Lung (tissue), 12 donors: ENCODE measurements around the gene GABBR1. TPM values are rescaled to one million over a fixed set of nuclear protein-coding genes. Genes with fewer than 3 reads are reported as not detected.
A peak's percentile ranks its signal among the peaks of the same experiment; 100 is the strongest.

Source experiments
- ATAC-seq: fragments of 200-7000 bp; cut with Tn5 transposase; one replicate; pipeline ENCODE4 v1.9.1; 2020; ENCODE audit warnings: moderate number of reproducible peaks; ENCODE audit not compliant: insufficient read depth, low FRiP score
- DNase-seq, 3 donors: peaks; one replicate each; pipeline ENCODE4 v3.0.0-alpha.2; 2013 to 2017
- H3K27ac ChIP-seq, 2 donors: one replicate each; pipeline ENCODE4 v1.5.1; 2013; ENCODE audit warnings: mild to moderate bottlenecking in 2 of 2, moderate library complexity in 2 of 2, control low read depth in 1 of 2, inconsistent platforms in 1 of 2, low read depth in 1 of 2, low read length in 1 of 2
- H3K27me3 ChIP-seq, 3 donors: one replicate each; pipeline ENCODE4 v1.5.1; 2013; ENCODE audit warnings: low read length in 2 of 3; ENCODE audit not compliant: control insufficient read depth in 3 of 3, insufficient read depth in 3 of 3
- H3K36me3 ChIP-seq, 4 donors: one replicate each; pipeline ENCODE4 v1.5.1; 2013; ENCODE audit warnings: low read length in 4 of 4, mild to moderate bottlenecking in 1 of 4, moderate library complexity in 1 of 4; ENCODE audit not compliant: control insufficient read depth in 4 of 4, insufficient read depth in 4 of 4
- H3K4me1 ChIP-seq, 5 donors: one replicate each; pipeline ENCODE4 v1.5.1; 2013; ENCODE audit warnings: low read length in 5 of 5, mild to moderate bottlenecking in 2 of 5, moderate library complexity in 1 of 5; ENCODE audit not compliant: control insufficient read depth in 5 of 5, insufficient read depth in 5 of 5
- H3K4me3 ChIP-seq: one replicate; pipeline ENCODE4 v1.5.1; 2013; ENCODE audit warnings: mild to moderate bottlenecking, control low read depth, moderate library complexity
- H3K9ac ChIP-seq, 2 donors: one replicate each; pipeline ENCODE4 v1.5.1; 2013; ENCODE audit warnings: low read length in 2 of 2, control low read depth in 1 of 2; ENCODE audit not compliant: insufficient read depth in 1 of 2
- H3K9me3 ChIP-seq, 4 donors: one replicate each; pipeline ENCODE4 v1.5.1; 2013; ENCODE audit warnings: low read length in 3 of 4, mild to moderate bottlenecking in 1 of 4, moderate library complexity in 1 of 4; ENCODE audit not compliant: control insufficient read depth in 4 of 4, insufficient read depth in 3 of 4
- WGBS, 2 donors: extraction: QIAGEN DNeasy Blood & Tissue Kit; methylation state at CpG; one replicate each; pipeline ENCODE4 v1.1.7; 2013; 5-methylcytosine and 5-hydroxymethylcytosine counted together
- polyA plus RNA-seq, 2 donors: library from polyadenylated mRNA; stranded (reverse); fragments of 200-250 nt; gene quantifications; one replicate each; pipeline ENCODE4 v1.2.1, GENCODE V29; 2013
- total RNA-seq, 2 donors: library from RNA; depleted of rRNA in 1 of 2; stranded (reverse); fragments of >200 nt in 1 of 2; gene quantifications; one replicate each; pipeline ENCODE4 v1.2.1, GENCODE V29; 2014 to 2021
- TF ChIP-seq, protein P1 (sequence below): IDR thresholded peaks from 2 replicates; pipeline ENCODE4 v1.5.1; 2012; ENCODE audit warnings: mild to moderate bottlenecking; ENCODE audit errors: control extremely low read depth, extremely low read depth
- donor health status: control.
- donor health status: control.
- donor health status: Bipolar disorder and iron deficiency.
- donor health status: healthy.
- donor health status: DM: yes; HTN: yes; CAD: no.

GABBR1 gene
- total and polyA plus RNA-seq, 4 donors, result 12.9 to 35.7 (median 25.0) TPM

DNA sequence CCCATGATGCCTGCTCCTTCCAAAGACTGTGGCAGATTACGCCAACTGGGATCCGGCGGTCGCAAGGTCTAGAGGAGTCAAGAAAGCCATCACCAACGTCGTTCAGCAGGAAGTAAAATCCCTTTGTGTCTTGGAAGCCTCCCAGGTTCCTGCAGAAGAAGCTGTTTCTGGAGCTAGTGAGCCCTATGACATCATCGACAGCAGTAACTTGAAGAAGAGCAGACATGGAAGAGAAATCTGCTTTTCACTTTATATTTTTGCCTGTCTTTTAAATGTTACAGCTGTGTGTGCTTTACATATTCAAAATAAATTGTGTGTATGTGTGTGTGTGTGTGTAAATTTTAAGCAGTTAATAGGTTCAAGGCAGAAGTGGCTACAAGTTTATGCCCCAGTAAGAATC is 55.4 kb downstream of the GABBR1 start:
- no peak overlapping the region for H3K9ac ChIP-seq
- DNase-seq (no peak), ATAC-seq (no peak)
- TF ChIP-seq, protein P1, sequence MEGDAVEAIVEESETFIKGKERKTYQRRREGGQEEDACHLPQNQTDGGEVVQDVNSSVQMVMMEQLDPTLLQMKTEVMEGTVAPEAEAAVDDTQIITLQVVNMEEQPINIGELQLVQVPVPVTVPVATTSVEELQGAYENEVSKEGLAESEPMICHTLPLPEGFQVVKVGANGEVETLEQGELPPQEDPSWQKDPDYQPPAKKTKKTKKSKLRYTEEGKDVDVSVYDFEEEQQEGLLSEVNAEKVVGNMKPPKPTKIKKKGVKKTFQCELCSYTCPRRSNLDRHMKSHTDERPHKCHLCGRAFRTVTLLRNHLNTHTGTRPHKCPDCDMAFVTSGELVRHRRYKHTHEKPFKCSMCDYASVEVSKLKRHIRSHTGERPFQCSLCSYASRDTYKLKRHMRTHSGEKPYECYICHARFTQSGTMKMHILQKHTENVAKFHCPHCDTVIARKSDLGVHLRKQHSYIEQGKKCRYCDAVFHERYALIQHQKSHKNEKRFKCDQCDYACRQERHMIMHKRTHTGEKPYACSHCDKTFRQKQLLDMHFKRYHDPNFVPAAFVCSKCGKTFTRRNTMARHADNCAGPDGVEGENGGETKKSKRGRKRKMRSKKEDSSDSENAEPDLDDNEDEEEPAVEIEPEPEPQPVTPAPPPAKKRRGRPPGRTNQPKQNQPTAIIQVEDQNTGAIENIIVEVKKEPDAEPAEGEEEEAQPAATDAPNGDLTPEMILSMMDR, result no peak
- no peaks in the 10 kb centered on the region for H3K4me1 ChIP-seq
- H3K27ac ChIP-seq, result no peak overlapping the region
- peaks cover 0 to 3% (median 0%) of the 10 kb centered on the region in 4 donors for H3K9me3 ChIP-seq
- WGBS, 2 donors, result 70 to 72% methylated on average over 7 of the region's 7 CpGs
- no peaks in the 10 kb centered on the region for H3K36me3 ChIP-seq
- H3K27me3 ChIP-seq, result peaks cover 0 to 6% (median 0%) of the 10 kb centered on the region in 3 donors
- no peak overlapping the region for H3K4me3 ChIP-seq

DNA sequence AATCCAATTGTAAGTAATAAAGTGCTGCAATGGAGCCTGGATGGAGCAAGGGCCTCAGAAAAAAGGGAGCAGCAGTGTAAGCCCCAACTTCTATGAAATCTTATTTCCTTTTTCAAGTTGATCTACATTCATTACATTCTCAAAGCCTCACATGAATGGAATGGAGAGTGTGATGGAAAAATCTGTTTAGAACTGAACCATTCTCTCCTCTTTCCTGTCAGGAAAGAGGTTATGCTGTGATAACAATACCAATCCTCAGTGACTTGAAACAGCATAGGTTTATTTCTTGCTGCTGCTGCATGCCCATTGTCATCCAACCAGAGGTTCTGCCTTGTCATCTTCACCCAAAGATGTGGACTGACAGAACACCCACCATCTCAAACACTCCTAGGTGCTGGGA is 56.9 kb downstream of the GABBR1 start:
- ATAC-seq, result no peak
- Histone ChIP-seq H3K4me1 (no peaks in the 10 kb centered on the region), H3K27me3 (peaks cover 0 to 6% (median 2%) of the 10 kb centered on the region in 3 donors), H3K27ac (no peak overlapping the region), H3K9me3 (peaks cover 0 to 3% (median 0%) of the 10 kb centered on the region in 4 donors), H3K9ac (no peak overlapping the region), H3K4me3 (no peak overlapping the region), H3K36me3 (no peaks in the 10 kb centered on the region)
- no peak for DNase-seq
- TF ChIP-seq, protein P1, result no peak

DNA sequence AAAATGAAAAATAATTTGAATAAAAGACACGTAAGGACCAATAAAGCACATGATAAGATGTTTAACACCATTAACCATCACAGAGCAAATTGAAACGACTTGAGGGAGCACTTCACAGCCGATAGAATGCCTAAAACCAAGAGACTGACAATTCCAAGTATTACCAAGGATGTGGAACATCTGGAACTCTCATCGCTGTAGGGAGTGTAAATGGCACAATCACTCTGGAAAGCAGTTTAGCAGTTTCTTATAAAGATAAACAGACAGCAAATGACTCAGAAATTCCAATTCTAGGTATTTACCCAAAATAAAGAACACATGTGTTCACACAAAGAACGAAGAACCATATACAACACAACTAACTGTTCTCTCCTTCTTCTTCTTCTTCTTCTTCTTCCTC is 65.0 kb downstream of the GABBR1 start:
- H3K27me3 ChIP-seq, result peaks cover 0 to 9% (median 2%) of the 10 kb centered on the region in 3 donors
- no peak overlapping the region for H3K27ac ChIP-seq
- ATAC-seq, result no peak
- H3K4me1 ChIP-seq, result peaks cover 0 to 18% (median 0%) of the 10 kb centered on the region in 5 donors
- 65 to 82% methylated on average over 5 of the region's 5 CpGs for WGBS, 2 donors
- H3K9me3 ChIP-seq, result no peaks in the 10 kb centered on the region
- TF ChIP-seq, protein P1, result no peak
- peak; percentile 41 to 93 (median 86) for DNase-seq
- H3K4me3 ChIP-seq, result no peak overlapping the region
- no peak overlapping the region for H3K9ac ChIP-seq
- H3K36me3 ChIP-seq, result no peaks in the 10 kb centered on the region

DNA sequence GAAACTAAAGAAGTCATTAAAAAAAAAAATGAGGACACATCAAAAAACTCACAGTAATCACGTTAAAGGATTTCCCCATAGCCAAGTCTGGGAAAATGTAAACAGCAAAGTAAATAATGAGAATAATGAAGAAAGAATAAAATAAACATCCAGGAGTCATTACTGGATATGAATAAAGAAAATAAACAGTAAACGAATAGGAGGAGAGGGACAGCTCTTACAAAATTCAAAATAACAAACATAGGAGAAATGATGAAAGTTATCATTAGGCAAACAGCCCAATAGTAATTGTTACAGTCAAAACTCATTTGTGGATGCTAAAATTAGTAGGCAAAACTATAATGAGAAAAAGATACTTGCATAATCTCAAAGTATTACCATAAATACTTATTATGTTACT is 65.4 kb downstream of the GABBR1 start:
- H3K9ac ChIP-seq, result no peak overlapping the region
- no peak overlapping the region for H3K27ac ChIP-seq
- TF ChIP-seq, protein P1, result no peak
- no peaks in the 10 kb centered on the region for H3K9me3 ChIP-seq
- no peaks in the 10 kb centered on the region for H3K36me3 ChIP-seq
- ATAC-seq (no peak), DNase-seq (peak in 2 of 3 donors; percentile 80 to 85)
- H3K4me3 ChIP-seq, result no peak overlapping the region
- peaks cover 0 to 18% (median 0%) of the 10 kb centered on the region in 5 donors for H3K4me1 ChIP-seq
- WGBS, 2 donors, result 42 to 67% methylated on average over 2 of the region's 2 CpGs
- H3K27me3 ChIP-seq, result peaks cover 0 to 7% (median 2%) of the 10 kb centered on the region in 3 donors
